Bronchial epithelial cell (primary cell): ENCODE data around the gene LAMC2. TPM values are rescaled to one million over a fixed set of nuclear protein-coding genes. Genes with fewer than 3 reads are reported as not detected.
"Not testable (repeated sequence)": the region's sequence is repeated elsewhere in the genome, so short reads cannot be mapped to it uniquely, and the experiment has no call there.

Source experiments
- DNase-seq: peaks from one replicate; pipeline ENCODE4 v3.0.0-alpha.2; 2010; ENCODE audit warnings: low read depth
- FAIRE-seq: peaks from 2 replicates; lab custom pipeline; 2011; peaks lifted over from hg19 to GRCh38; lab: Jason Lieb, UNC
- H3K27me3 ChIP-seq: 2 replicates; pipeline ENCODE4 v1.5.1; 2011; ENCODE audit warnings: low read length; ENCODE audit not compliant: control insufficient read depth, insufficient read depth
- H3K36me3 ChIP-seq: 2 replicates; pipeline ENCODE4 v1.5.1; 2011; ENCODE audit warnings: low read length; ENCODE audit not compliant: control insufficient read depth, insufficient read depth
- H3K4me3 ChIP-seq: 2 replicates; pipeline ENCODE4 v1.5.1; 2011; ENCODE audit warnings: mild to moderate bottlenecking, low read depth, low read length, control low read depth
- CTCF ChIP-seq: IDR thresholded peaks from 2 replicates; pipeline ENCODE4 v1.5.1; 2011; ENCODE audit warnings: mild to moderate bottlenecking, moderate library complexity, low read length, control low read depth, inconsistent platforms; ENCODE audit not compliant: insufficient read depth, severe bottlenecking
- total RNA-seq: library from RNA; depleted of rRNA; stranded (reverse); fragments of >200 nt; gene quantifications from 2 replicates; pipeline ENCODE4 v1.2.1, GENCODE V29; 2014

LAMC2 gene
- total RNA-seq, 1 donor from 2014 or later: 1,840 TPM

- FAIRE-seq (no peak), DNase-seq (peak; percentile 66)
- no peaks in the 10 kb centered on the region for H3K27me3 ChIP-seq
- no peaks in the 10 kb centered on the region for H3K36me3 ChIP-seq
- TF ChIP-seq CTCF: no peak
- H3K4me3 ChIP-seq: no peak overlapping the region
Measured at GRCh38 chr1:183272390-183272848, 86.4 kb downstream of the LAMC2 start.

GRCh38 chr1:183273300-183273699, 87.2 kb downstream of the LAMC2 start:
- Histone ChIP-seq H3K4me3 (no peak overlapping the region), H3K27me3 (no peaks in the 10 kb centered on the region), H3K36me3 (no peaks in the 10 kb centered on the region)
- FAIRE-seq (no peak), DNase-seq (peak; percentile 61)
- TF ChIP-seq CTCF: no peak

GRCh38 chr1:183273984-183274383, 87.9 kb downstream of the LAMC2 start:
- not testable (repeated sequence) for FAIRE-seq, DNase-seq, H3K4me3 ChIP-seq, H3K36me3 ChIP-seq, H3K27me3 ChIP-seq

GRCh38 chr1:183274836-183275235, 88.8 kb downstream of the LAMC2 start:
- FAIRE-seq: no peak
- Histone ChIP-seq H3K4me3 (no peak overlapping the region), H3K36me3 (no peaks in the 10 kb centered on the region), H3K27me3 (no peaks in the 10 kb centered on the region)
- no peak for TF ChIP-seq CTCF
- no peak for DNase-seq

DNA sequence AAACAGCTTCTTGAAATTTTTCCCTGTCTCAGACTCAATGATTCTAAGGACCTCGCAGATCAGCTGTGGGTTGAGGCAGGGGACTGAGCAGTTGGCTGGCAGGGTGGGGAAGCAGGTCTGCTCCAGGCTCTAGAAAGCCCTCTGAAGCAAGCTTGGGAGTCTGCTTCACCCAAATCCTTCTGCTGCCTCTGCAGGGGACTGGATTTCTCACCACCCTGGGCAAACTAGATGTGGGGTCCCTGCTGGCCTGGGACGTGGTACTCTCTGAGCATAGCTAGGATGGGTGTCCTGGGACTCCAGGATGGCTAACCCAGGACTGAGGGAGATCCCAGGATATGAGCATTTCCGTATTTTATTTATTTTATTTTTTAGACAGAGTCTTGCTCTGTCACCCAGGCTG, 89.3 kb downstream of the LAMC2 start:
- no peak overlapping the region for H3K4me3 ChIP-seq
- H3K36me3 ChIP-seq: no peaks in the 10 kb centered on the region
- DNase-seq (no peak), FAIRE-seq (no peak)
- no peak for TF ChIP-seq CTCF
- no peaks in the 10 kb centered on the region for H3K27me3 ChIP-seq

- Histone ChIP-seq H3K36me3 (no peaks in the 10 kb centered on the region), H3K27me3 (no peaks in the 10 kb centered on the region), H3K4me3 (no peak overlapping the region)
- DNase-seq (no peak), FAIRE-seq (no peak)
- TF ChIP-seq CTCF: no peak
Measured at GRCh38 chr1:183276386-183277080, 90.5 kb downstream of the LAMC2 start.
